GM23338 (cell line): ENCODE measurements around the gene TNFRSF11A. TPM values are rescaled to one million over a fixed set of nuclear protein-coding genes. Genes with fewer than 3 reads are reported as not detected.

Experiments
- ATAC-seq: fragments of 200-7000 bp; cut with Tn5 transposase; 3 replicates; pipeline ENCODE4 v1.9.1; 2020
- DNase-seq: peaks from one replicate; pipeline ENCODE4 v3.0.0-alpha.2; 2015; ENCODE audit warnings: low spot score
- H2AFZ ChIP-seq: fragments of 200-600 bp; sonication (generic); 2 replicates; pipeline ENCODE4 v1.8.0; 2016; ENCODE audit warnings: antibody characterized with exemption, mild to moderate bottlenecking, moderate library complexity
- H3F3A ChIP-seq: fragments of 200-600 bp; sonication (generic); replicated peaks from 2 replicates; pipeline ENCODE4 v1.8.0; 2017; ENCODE audit warnings: antibody characterized with exemption, mixed run types, low read depth
- H3K27ac ChIP-seq: fragments of 200-600 bp; sonication (generic); 2 replicates; pipeline ENCODE4 v1.6.1; 2016; ENCODE audit warnings: low read depth
- H3K27me3 ChIP-seq: fragments of 200-600 bp; sonication (generic); 2 replicates; pipeline ENCODE4 v1.8.0; 2016; ENCODE audit warnings: mild to moderate bottlenecking, mixed run types, moderate library complexity; ENCODE audit not compliant: insufficient read depth
- H3K36me3 ChIP-seq: fragments of 200-600 bp; sonication (generic); 2 replicates; pipeline ENCODE4 v1.8.0; 2016; ENCODE audit warnings: mild to moderate bottlenecking; ENCODE audit not compliant: insufficient read depth
- H3K4me1 ChIP-seq: fragments of 200-600 bp; sonication (generic); 2 replicates; pipeline ENCODE4 v1.8.0; 2016; ENCODE audit warnings: mild to moderate bottlenecking, moderate library complexity; ENCODE audit not compliant: insufficient read depth
- H3K4me2 ChIP-seq: fragments of 200-600 bp; sonication (generic); 2 replicates; pipeline ENCODE4 v1.7.1; 2017; ENCODE audit warnings: mixed run types
- H3K4me3 ChIP-seq: fragments of 200-600 bp; sonication (generic); 2 replicates; pipeline ENCODE4 v1.6.1; 2016; ENCODE audit warnings: mixed run types
- H3K79me2 ChIP-seq: fragments of 200-600 bp; sonication (generic); replicated peaks from 2 replicates; pipeline ENCODE4 v1.8.0; 2017; ENCODE audit warnings: mild to moderate bottlenecking; ENCODE audit not compliant: insufficient read depth
- H3K9me2 ChIP-seq: fragments of 200-600 bp; sonication (generic); 2 replicates; pipeline ENCODE4 v1.8.0; 2017; ENCODE audit not compliant: insufficient read depth
- H4K20me1 ChIP-seq: fragments of 200-600 bp; sonication (generic); replicated peaks from 2 replicates; pipeline ENCODE4 v1.8.0; 2017; ENCODE audit warnings: mild to moderate bottlenecking; ENCODE audit not compliant: insufficient read depth
- H3K27ac Mint-ChIP-seq: 2 replicates; pipeline ENCODE4 v1.8.0; 2020; ENCODE audit warnings: inconsistent platforms, mild to moderate bottlenecking, moderate library complexity, mixed read lengths
- H3K27me3 Mint-ChIP-seq: 3 replicates; pipeline ENCODE4 v1.8.0; 2022; ENCODE audit warnings: low read depth, mild to moderate bottlenecking, moderate library complexity, mixed read lengths, inconsistent platforms; ENCODE audit not compliant: insufficient read depth, poor library complexity
- H3K36me3 Mint-ChIP-seq: 3 replicates; pipeline ENCODE4 v1.8.0; 2021; ENCODE audit warnings: low read depth, mild to moderate bottlenecking, inconsistent platforms, moderate library complexity, mixed read lengths
- H3K4me1 Mint-ChIP-seq: 3 replicates; pipeline ENCODE4 v1.8.0; 2020; ENCODE audit warnings: mild to moderate bottlenecking, inconsistent platforms, mixed read lengths
- H3K4me3 Mint-ChIP-seq: 3 replicates; pipeline ENCODE4 v1.8.0; 2021; ENCODE audit warnings: moderate library complexity, mild to moderate bottlenecking, inconsistent platforms, mixed read lengths
- H3K9me3 Mint-ChIP-seq: 3 replicates; pipeline ENCODE4 v1.8.0; 2020; ENCODE audit warnings: moderate library complexity, mild to moderate bottlenecking, inconsistent platforms, mixed read lengths
- ETS1 ChIP-seq: IDR thresholded peaks from 2 replicates; pipeline ENCODE4 v1.6.1; 2016; ENCODE audit warnings: antibody characterized with exemption
- EZH2 ChIP-seq: fragments of 200-600 bp; sonication (generic); IDR thresholded peaks from one replicate; pipeline ENCODE4 v1.8.0; 2017; ENCODE audit warnings: antibody characterized with exemption, mild to moderate bottlenecking, low read depth; ENCODE audit not compliant: unreplicated experiment
- NANOG ChIP-seq: IDR thresholded peaks from 2 replicates; pipeline ENCODE4 v1.6.1; 2016; ENCODE audit warnings: antibody characterized with exemption, borderline replicate concordance
- POLR2AphosphoS5 ChIP-seq: IDR thresholded peaks from 2 replicates; pipeline ENCODE4 v1.6.1; 2016; ENCODE audit warnings: antibody characterized with exemption, low read depth
- STAT1 ChIP-seq: IDR thresholded peaks from one replicate; pipeline ENCODE4 v1.6.1; 2016; ENCODE audit warnings: antibody characterized with exemption; ENCODE audit not compliant: unreplicated experiment
- ZNF114 ChIP-seq: fragments of 250-450 bp; sonication (Bioruptor Pico); IDR thresholded peaks from 2 replicates; pipeline ENCODE4 v1.5.0; 2020; ENCODE audit warnings: mild to moderate bottlenecking, moderate library complexity
- polyA plus RNA-seq: library from polyadenylated mRNA; unstranded; fragments of >200 nt; fragmentation: Nextera tagmentation; extraction: Ambion mirVana; gene quantifications from 2 replicates; pipeline ENCODE4 v1.2.1, GENCODE V29; 2016
- total RNA-seq: library from RNA; depleted of rRNA; stranded (reverse); fragments of >200 nt; shearing (Covaris generic); gene quantifications from 2 replicates; pipeline ENCODE4 v1.2.3, GENCODE V29; 2014
- TF ChIP-seq, protein P1 (sequence below): fragments of 250-450 bp; sonication (Bioruptor Pico); IDR thresholded peaks from 2 replicates; pipeline ENCODE4 v1.5.0; 2020; ENCODE audit warnings: mild to moderate bottlenecking, moderate library complexity
- TF ChIP-seq, protein P2 (sequence below), 2 experiments: fragments of 200-600 bp in 1 of 2; sonication (generic) in 1 of 2; conservative IDR thresholded peaks; 2 replicates each; pipeline versions ENCODE4 v1.5.1 to v1.6.1; 2016 to 2017; ENCODE audit warnings: antibody characterized with exemption in 2 of 2, low read depth in 2 of 2, mild to moderate bottlenecking in 2 of 2, moderate library complexity in 1 of 2

Gene TNFRSF11A
- total and polyA plus RNA-seq, 2 experiments from 2014 or later, result 3.8 to 7.3 TPM

DNA sequence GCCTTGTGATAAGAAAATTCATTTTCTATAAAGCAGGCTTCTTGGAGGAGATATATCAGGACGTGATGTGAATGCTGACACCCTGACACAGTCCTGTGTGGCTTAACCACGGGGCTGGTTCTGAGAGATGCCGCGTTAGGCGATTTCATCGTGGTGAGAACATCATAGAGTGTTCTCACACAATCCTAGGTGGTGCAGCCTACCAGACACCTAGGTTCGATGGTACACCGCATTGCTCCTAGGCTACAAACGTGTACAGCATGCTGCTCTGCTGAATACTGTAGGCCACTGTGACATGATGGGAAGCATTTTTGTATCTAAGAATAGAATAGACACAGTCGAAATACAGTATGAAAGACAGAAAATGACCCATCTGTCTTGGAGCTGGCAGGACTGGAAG, 82.5 kb downstream of the TNFRSF11A start:
- Histone ChIP-seq H3K27me3 (no peaks in the 10 kb centered on the region), H3K27ac (no peak overlapping the region), H3K4me3 (no peak overlapping the region), H2AFZ (no peak overlapping the region), H3K4me2 (no peak overlapping the region), H3F3A (no peaks in the 10 kb centered on the region), H3K9me2 (peaks cover 22% of the 10 kb centered on the region), H3K4me1 (no peaks in the 10 kb centered on the region), H3K36me3 (no peaks in the 10 kb centered on the region), H3K79me2 (no peaks in the 10 kb centered on the region), H4K20me1 (no peaks in the 10 kb centered on the region)
- peaks cover 10% of the 10 kb centered on the region for H3K9me3 Mint-ChIP-seq
- no peak overlapping the region for H3K27ac Mint-ChIP-seq
- no peak for ATAC-seq
- H3K4me3 Mint-ChIP-seq, result no peak overlapping the region
- peaks cover 7% of the 10 kb centered on the region for H3K36me3 Mint-ChIP-seq
- no peaks in the 10 kb centered on the region for H3K4me1 Mint-ChIP-seq
- H3K27me3 Mint-ChIP-seq, result peaks cover 14% of the 10 kb centered on the region
- DNase-seq, result no peak
- TF ChIP-seq, protein P1, sequence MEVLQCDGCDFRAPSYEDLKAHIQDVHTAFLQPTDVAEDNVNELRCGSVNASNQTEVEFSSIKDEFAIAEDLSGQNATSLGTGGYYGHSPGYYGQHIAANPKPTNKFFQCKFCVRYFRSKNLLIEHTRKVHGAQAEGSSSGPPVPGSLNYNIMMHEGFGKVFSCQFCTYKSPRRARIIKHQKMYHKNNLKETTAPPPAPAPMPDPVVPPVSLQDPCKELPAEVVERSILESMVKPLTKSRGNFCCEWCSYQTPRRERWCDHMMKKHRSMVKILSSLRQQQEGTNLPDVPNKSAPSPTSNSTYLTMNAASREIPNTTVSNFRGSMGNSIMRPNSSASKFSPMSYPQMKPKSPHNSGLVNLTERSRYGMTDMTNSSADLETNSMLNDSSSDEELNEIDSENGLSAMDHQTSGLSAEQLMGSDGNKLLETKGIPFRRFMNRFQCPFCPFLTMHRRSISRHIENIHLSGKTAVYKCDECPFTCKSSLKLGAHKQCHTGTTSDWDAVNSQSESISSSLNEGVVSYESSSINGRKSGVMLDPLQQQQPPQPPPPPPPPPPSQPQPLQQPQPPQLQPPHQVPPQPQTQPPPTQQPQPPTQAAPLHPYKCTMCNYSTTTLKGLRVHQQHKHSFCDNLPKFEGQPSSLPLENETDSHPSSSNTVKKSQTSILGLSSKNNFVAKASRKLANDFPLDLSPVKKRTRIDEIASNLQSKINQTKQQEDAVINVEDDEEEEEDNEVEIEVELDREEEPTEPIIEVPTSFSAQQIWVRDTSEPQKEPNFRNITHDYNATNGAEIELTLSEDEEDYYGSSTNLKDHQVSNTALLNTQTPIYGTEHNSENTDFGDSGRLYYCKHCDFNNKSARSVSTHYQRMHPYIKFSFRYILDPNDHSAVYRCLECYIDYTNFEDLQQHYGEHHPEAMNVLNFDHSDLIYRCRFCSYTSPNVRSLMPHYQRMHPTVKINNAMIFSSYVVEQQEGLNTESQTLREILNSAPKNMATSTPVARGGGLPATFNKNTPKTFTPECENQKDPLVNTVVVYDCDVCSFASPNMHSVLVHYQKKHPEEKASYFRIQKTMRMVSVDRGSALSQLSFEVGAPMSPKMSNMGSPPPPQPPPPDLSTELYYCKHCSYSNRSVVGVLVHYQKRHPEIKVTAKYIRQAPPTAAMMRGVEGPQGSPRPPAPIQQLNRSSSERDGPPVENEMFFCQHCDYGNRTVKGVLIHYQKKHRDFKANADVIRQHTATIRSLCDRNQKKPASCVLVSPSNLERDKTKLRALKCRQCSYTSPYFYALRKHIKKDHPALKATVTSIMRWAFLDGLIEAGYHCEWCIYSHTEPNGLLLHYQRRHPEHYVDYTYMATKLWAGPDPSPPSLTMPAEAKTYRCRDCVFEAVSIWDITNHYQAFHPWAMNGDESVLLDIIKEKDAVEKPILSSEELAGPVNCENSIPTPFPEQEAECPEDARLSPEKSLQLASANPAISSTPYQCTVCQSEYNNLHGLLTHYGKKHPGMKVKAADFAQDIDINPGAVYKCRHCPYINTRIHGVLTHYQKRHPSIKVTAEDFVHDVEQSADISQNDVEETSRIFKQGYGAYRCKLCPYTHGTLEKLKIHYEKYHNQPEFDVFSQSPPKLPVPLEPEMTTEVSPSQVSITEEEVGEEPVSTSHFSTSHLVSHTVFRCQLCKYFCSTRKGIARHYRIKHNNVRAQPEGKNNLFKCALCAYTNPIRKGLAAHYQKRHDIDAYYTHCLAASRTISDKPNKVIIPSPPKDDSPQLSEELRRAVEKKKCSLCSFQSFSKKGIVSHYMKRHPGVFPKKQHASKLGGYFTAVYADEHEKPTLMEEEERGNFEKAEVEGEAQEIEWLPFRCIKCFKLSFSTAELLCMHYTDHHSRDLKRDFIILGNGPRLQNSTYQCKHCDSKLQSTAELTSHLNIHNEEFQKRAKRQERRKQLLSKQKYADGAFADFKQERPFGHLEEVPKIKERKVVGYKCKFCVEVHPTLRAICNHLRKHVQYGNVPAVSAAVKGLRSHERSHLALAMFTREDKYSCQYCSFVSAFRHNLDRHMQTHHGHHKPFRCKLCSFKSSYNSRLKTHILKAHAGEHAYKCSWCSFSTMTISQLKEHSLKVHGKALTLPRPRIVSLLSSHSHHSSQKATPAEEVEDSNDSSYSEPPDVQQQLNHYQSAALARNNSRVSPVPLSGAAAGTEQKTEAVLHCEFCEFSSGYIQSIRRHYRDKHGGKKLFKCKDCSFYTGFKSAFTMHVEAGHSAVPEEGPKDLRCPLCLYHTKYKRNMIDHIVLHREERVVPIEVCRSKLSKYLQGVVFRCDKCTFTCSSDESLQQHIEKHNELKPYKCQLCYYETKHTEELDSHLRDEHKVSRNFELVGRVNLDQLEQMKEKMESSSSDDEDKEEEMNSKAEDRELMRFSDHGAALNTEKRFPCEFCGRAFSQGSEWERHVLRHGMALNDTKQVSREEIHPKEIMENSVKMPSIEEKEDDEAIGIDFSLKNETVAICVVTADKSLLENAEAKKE (CRISPR knock-in tag), result no peak
- no peak for TF ChIP-seq STAT1
- no peak for TF ChIP-seq POLR2AphosphoS5
- TF ChIP-seq ZNF114 (CRISPR knock-in tag), result no peak
- TF ChIP-seq, protein P2, sequence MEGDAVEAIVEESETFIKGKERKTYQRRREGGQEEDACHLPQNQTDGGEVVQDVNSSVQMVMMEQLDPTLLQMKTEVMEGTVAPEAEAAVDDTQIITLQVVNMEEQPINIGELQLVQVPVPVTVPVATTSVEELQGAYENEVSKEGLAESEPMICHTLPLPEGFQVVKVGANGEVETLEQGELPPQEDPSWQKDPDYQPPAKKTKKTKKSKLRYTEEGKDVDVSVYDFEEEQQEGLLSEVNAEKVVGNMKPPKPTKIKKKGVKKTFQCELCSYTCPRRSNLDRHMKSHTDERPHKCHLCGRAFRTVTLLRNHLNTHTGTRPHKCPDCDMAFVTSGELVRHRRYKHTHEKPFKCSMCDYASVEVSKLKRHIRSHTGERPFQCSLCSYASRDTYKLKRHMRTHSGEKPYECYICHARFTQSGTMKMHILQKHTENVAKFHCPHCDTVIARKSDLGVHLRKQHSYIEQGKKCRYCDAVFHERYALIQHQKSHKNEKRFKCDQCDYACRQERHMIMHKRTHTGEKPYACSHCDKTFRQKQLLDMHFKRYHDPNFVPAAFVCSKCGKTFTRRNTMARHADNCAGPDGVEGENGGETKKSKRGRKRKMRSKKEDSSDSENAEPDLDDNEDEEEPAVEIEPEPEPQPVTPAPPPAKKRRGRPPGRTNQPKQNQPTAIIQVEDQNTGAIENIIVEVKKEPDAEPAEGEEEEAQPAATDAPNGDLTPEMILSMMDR (conservative IDR thresholded peaks at IDR 0.05; ENCODE audit: low read depth in 2 of 2), result no peak
- TF ChIP-seq EZH2, result no peak
- no peak for TF ChIP-seq ETS1
- no peak for TF ChIP-seq NANOG
